Measurements from ENCODE around the gene SULT4A1. TPM values are rescaled to one million over a fixed set of nuclear protein-coding genes. Genes with fewer than 3 reads are reported as not detected.

Gene SULT4A1
- total RNA-seq, 4 donors from 2014 or later: 0.25 to 0.46 TPM; not detected in 2

DNA sequence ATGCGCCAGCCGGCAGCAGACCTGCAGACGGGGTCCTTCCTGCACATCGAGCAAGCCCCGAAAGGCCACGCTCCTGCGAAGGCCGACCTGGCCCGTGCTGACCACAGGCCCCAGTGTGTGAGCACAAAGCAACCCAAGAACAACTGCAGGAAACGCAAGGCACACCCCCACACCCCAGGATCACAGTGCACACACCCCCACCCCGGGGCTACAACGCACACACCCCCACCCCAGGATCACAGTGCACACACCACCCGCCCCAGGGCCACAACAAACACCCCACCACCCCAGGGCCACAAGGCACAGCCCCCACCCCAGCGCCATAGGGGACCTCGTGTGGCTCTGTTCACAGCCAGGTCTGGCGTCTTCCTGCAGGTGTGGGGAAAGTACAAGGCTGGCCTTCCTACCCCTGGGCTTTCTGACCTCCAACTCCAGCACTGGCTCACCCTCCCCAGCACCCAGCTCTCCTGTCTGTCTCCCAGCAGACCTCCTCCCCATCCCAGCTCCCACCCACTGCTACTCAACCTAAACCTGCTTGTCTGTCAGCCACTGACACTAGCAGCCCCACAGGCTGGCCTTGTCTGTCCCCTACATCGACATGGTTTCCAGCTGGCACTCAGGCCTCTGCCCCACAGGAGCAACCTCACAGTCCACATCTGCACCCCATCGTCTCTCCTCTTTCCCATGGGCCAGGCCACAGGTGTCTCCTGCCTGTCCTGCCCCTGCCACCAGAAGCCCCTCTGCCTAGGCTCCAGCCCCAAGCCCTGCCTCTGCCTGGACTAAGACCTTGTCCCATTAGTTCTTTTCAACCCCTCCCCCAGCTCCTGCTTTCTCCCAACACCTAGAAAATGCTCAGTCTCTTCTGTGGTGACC is 29.7 kb downstream of the SULT4A1 start:
- ATAC-seq (ENCODE audit: low FRiP score) (no peak), DNase-seq (ENCODE audit: low spot score) (no peak)
- TF ChIP-seq, protein P1, sequence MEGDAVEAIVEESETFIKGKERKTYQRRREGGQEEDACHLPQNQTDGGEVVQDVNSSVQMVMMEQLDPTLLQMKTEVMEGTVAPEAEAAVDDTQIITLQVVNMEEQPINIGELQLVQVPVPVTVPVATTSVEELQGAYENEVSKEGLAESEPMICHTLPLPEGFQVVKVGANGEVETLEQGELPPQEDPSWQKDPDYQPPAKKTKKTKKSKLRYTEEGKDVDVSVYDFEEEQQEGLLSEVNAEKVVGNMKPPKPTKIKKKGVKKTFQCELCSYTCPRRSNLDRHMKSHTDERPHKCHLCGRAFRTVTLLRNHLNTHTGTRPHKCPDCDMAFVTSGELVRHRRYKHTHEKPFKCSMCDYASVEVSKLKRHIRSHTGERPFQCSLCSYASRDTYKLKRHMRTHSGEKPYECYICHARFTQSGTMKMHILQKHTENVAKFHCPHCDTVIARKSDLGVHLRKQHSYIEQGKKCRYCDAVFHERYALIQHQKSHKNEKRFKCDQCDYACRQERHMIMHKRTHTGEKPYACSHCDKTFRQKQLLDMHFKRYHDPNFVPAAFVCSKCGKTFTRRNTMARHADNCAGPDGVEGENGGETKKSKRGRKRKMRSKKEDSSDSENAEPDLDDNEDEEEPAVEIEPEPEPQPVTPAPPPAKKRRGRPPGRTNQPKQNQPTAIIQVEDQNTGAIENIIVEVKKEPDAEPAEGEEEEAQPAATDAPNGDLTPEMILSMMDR (IDR thresholded peaks at IDR 0.05): no peak

DNA sequence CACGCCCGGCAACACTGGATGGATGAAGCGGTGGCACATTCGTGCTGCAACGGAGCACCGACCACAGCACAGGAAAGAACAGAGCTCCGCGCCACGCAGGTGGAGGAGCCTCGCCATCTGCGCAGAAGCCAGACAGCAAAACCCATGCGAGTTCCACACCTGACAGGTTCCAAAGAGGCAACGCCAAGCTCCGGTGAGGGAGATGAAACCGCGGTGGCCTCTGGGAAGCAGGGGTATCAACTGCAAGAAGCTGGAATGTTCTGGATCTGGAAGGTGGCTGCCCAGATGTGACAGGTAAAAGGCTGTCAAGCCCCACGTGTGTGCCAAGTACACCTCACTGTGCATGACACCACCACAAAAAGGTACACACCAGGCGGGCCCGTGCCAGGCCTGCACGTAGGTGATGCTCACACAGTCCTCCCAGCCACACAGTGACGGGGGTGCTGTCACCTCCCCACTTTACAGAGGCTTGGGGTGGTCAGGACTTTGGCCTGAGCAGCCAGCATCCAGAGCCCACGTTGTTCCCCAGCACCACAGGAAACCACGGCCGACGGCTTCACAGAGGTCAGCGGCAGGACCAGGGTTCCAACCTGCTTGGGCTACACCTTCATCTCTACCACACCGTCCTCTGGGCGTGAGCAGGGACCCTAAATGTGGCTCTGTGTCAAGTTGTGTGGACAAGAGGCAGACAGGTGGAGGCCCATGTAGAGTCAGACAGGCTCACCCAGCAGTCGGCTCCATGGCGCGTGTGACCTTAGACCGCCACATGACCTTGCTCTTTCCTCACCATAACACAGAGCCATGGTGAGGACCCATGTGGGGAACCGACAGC is 30.5 kb downstream of the SULT4A1 start:
- DNase-seq (ENCODE audit: low spot score) (no peak), ATAC-seq (ENCODE audit: low FRiP score) (no peak)
- TF ChIP-seq, protein P1 (IDR thresholded peaks at IDR 0.05): no peak

DNA sequence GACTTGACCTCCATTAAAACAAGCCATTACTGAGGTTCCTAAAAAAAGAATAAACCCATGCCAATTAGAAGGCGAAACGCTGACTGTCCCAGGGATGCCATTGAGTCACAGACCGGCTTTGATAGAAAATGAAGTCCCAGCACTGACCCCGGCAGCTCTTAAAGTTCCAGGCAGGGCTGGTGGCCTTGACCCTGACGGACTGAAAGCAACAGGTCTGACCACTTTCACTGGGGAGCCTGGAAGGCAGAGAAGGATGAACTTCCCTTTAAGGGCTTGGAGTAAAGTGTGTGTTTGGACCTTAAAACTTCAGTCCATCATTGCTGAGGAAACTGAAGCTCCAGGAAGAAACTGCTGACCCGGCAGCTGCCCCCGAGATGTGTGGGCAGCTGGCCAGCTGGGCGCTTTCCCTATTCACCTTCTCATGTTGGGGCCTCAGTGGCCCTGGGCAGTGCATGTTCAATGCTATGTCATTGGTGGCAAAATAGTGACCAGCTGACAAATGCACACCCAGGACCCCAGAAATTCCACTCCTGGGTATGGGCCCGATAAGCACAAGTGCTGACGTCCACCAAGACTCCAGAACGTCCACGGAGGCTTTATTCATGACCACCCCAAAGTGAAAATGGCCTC is 31.3 kb downstream of the SULT4A1 start:
- DNase-seq (ENCODE audit: low spot score): no peak
- no peak for ATAC-seq (ENCODE audit: low FRiP score)
- TF ChIP-seq, protein P1 (IDR thresholded peaks at IDR 0.05): no peak

DNA sequence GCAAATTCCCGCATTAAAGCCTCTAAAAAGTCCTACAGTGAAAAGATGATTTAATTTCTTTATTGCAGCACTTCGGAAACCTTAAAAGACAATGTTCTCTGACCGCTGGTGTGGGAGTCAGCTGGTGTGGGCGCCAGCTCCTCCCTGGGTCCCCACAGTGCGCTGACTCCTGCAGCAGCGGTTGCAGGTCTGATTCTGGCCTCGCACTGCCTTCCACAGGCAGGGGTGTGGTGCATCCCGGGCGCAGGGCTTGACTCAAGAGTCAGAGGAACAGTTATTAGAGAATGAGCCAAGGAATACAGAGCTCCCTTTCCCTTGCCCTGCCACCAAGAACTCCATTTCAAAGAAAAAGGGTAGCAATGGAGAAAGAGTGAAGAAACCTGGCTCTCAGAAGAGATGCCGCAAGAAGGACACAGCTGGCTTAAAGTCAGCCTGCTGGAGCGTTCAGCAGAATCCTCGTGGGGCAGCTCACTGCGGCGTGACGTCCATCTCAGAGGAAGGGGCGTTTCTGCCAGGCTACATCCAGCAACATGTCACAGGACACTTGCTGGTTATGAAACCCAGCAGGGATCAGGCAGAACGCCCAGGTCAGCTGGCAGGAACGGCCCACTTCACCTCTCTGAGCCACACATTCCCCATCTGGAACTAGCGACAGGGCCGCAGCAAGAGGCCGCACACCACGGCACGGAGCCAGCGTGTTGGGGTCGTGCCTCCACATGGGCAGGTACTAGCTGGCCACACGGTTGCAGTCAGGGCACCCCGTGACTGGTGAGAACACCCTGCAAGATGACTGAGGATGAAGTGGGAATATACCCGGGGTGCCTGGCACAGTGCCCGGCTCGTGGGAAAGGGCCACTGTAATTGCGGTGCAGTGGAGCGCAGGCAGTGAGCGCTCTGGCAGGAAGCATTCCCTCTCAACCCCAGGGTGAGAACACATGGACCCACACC is 32.1 kb downstream of the SULT4A1 start:
- ATAC-seq (ENCODE audit: low FRiP score): peak; percentile 33
- TF ChIP-seq, protein P1 (IDR thresholded peaks at IDR 0.05): no peak
- no peak for DNase-seq (ENCODE audit: low spot score)

DNA sequence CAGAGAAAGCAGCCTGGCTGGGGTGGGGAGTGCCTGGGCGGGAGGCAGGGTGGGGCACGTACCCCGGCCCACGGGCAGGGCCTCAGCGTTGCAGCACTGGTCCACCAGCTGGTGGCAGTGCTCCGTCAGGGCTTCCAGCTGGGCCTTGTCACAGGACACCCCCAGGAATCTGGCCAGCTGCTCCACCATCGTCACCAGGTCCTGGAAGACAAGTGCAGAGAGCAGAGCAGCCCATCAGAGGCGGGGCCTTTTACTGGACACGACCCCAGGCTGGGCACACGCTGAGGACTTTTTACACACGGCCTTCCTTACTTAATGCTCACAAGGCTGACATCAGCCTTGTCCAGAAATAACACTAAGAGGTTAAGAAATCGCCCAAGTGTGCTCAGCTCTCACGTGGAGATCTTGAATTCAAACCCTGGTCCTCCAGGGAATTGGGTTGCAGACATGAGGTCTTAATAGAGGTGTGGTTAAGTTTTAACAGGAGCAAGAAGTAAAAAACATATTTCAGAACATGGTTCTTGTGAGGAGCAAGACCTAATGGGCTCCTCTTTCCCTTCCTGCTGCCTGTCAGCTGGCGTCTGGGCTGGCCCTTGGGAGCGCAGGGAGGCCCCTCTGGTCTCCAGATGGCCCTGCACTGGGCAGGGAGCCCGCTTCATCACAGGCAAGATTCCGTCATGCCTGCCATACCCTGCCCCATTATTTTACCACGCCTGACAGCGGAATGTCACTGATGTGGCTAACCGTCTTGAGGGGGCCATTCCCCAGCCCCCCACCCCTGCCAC is 33.1 kb downstream of the SULT4A1 start:
- DNase-seq (ENCODE audit: low spot score) (no peak), ATAC-seq (ENCODE audit: low FRiP score) (no peak)
- TF ChIP-seq, protein P1 (IDR thresholded peaks at IDR 0.05): no peak

DNA sequence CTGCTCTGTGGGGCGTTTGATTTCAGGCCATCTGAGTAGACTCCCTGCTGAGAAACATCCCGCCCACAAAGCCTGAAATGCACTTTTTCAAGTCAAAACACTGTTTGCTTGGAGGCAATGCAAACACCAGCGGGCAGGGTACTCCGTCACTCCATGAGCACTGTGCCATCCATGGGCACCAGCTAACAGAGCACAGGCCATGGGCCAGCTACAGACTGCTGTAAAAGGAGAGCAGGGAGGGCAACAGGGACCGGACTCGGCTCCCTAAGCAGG is 33.7 kb downstream of the SULT4A1 start:
- DNase-seq (ENCODE audit: low spot score) (no peak), ATAC-seq (ENCODE audit: low FRiP score) (no peak)
- TF ChIP-seq, protein P1 (IDR thresholded peaks at IDR 0.05): no peak
